ENCODE data around the gene HOXB2.

GRCh38 chr17:48502901-48503300 lies 42.0 kb downstream of the HOXB2 start:
- no peak for TF ChIP-seq EZH2 (IDR thresholded peaks at IDR 0.05; ENCODE audit: low read depth)
- TF ChIP-seq, protein P1, sequence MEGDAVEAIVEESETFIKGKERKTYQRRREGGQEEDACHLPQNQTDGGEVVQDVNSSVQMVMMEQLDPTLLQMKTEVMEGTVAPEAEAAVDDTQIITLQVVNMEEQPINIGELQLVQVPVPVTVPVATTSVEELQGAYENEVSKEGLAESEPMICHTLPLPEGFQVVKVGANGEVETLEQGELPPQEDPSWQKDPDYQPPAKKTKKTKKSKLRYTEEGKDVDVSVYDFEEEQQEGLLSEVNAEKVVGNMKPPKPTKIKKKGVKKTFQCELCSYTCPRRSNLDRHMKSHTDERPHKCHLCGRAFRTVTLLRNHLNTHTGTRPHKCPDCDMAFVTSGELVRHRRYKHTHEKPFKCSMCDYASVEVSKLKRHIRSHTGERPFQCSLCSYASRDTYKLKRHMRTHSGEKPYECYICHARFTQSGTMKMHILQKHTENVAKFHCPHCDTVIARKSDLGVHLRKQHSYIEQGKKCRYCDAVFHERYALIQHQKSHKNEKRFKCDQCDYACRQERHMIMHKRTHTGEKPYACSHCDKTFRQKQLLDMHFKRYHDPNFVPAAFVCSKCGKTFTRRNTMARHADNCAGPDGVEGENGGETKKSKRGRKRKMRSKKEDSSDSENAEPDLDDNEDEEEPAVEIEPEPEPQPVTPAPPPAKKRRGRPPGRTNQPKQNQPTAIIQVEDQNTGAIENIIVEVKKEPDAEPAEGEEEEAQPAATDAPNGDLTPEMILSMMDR (conservative IDR thresholded peaks at IDR 0.05) = no peak
